Fibroblast of lung (primary cell): ENCODE results near the gene TRIP12.

Experiments used
- EZH2 ChIP-seq: IDR thresholded peaks from 2 replicates; pipeline ENCODE4 v1.5.1; 2012; ENCODE audit warnings: low read length, control low read depth, mild to moderate bottlenecking; ENCODE audit errors: missing control alignments
- TF ChIP-seq, protein P1 (sequence below), 2 donors: IDR thresholded peaks in 1 of 2; conservative IDR thresholded peaks in 1 of 2; 1 replicate in 1 of 2; 2 replicates in 1 of 2; pipeline ENCODE4 v1.5.1; 2011 to 2012; ENCODE audit warnings: low read length in 2 of 2, control low read depth in 1 of 2, inconsistent platforms in 1 of 2, low read depth in 1 of 2, mild to moderate bottlenecking in 1 of 2

DNA sequence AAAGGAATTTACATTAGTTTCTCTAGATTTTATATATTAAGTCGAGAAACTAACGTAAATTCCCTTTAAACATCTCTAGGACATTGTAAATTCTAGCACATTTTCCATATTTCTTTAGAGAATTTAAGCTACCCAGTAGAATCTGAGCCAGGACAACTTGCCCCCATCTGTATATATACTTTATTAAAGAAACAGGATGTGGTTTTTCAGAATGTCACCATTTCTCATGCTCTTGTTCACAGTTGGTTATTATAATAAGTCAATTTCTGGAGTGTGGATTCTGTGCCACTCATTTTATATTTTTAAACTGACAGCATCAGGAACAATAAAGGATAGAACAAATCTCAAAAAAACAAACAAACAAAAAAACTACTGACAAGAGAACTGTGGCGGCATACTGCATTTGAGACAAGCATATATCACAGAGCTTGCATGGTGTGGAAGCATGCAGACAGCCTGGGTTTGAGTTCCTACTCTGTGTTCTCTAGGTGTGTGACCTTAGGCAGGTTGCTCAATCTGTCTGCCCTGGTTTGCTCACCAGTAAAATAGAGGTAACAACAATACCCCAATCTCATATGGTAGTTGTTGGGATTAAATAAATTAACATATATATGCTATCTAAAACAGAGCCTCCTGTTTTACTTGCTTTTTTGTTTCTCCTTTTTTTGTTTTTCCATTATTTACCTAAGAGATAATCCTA, 146.0 kb downstream of the TRIP12 start:
- TF ChIP-seq, protein P1, sequence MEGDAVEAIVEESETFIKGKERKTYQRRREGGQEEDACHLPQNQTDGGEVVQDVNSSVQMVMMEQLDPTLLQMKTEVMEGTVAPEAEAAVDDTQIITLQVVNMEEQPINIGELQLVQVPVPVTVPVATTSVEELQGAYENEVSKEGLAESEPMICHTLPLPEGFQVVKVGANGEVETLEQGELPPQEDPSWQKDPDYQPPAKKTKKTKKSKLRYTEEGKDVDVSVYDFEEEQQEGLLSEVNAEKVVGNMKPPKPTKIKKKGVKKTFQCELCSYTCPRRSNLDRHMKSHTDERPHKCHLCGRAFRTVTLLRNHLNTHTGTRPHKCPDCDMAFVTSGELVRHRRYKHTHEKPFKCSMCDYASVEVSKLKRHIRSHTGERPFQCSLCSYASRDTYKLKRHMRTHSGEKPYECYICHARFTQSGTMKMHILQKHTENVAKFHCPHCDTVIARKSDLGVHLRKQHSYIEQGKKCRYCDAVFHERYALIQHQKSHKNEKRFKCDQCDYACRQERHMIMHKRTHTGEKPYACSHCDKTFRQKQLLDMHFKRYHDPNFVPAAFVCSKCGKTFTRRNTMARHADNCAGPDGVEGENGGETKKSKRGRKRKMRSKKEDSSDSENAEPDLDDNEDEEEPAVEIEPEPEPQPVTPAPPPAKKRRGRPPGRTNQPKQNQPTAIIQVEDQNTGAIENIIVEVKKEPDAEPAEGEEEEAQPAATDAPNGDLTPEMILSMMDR (conservative IDR thresholded peaks at IDR 0.05 in 1 of 2, IDR thresholded peaks at IDR 0.05 in 1 of 2; ENCODE audit: low read depth in 1 of 2, low read length in 2 of 2), result no peak
- no peak for TF ChIP-seq EZH2
